PC-3 (cell line): ENCODE data around the gene LNX2. TPM values are rescaled to one million over a fixed set of nuclear protein-coding genes. Genes with fewer than 3 reads are reported as not detected.

Source experiments
- ATAC-seq: fragments of 200-7000 bp; cut with Tn5 transposase; 2 replicates; pipeline ENCODE4 v1.9.1; 2020; ENCODE audit warnings: mild to moderate bottlenecking, moderate library complexity
- BruUV-seq: library from RNA; stranded (reverse); fragments of 400-500 nt; replicated peaks from 2 replicates; lab custom pipeline; 2021; lab: Mats Ljungman, UMichigan
- CTCF ChIA-PET: fragments of 300-600 bp; sonication (Branson Sonifier 250); formaldehyde crosslinking; loops from one replicate; lab custom pipeline; 2022; ENCODE audit warnings: antibody characterized with exemption; lab: Charles Lee
- POLR2A ChIA-PET: fragments of 300-600 bp; sonication (Branson Sonifier 250); formaldehyde crosslinking; loops from one replicate; lab custom pipeline; 2022; ENCODE audit warnings: antibody characterized with exemption; ENCODE audit not compliant: unreplicated experiment; lab: Charles Lee
- DNase-seq: peaks from one replicate; pipeline ENCODE4 v3.0.0-alpha.2; 2015
- H2AFZ ChIP-seq: fragments of 300-600 bp; sonication (generic); 2 replicates; pipeline ENCODE4 v1.6.0; 2016; ENCODE audit warnings: antibody characterized with exemption, low read length
- H3F3A ChIP-seq: fragments of 300-600 bp; sonication (generic); one replicate; pipeline ENCODE4 v1.6.0; 2017; ENCODE audit warnings: antibody characterized with exemption, low read length, control low read depth, mild to moderate bottlenecking; ENCODE audit not compliant: unreplicated experiment
- H3K27ac ChIP-seq: fragments of 300-600 bp; sonication (generic); 2 replicates; pipeline ENCODE4 v1.5.1; 2016; ENCODE audit warnings: mild to moderate bottlenecking, low read length
- H3K27me3 ChIP-seq: fragments of 300-600 bp; sonication (generic); 2 replicates; pipeline ENCODE4 v1.6.1; 2016; ENCODE audit warnings: low read length, mixed read lengths
- H3K36me3 ChIP-seq: fragments of 300-600 bp; sonication (generic); 2 replicates; pipeline ENCODE4 v1.6.1; 2016; ENCODE audit warnings: low read depth, mixed run types, low read length, mixed read lengths
- H3K4me1 ChIP-seq: fragments of 300-600 bp; sonication (generic); 2 replicates; pipeline ENCODE4 v1.5.1; 2016; ENCODE audit warnings: low read length; ENCODE audit not compliant: insufficient read depth
- H3K4me2 ChIP-seq: fragments of 300-600 bp; sonication (generic); 2 replicates; pipeline ENCODE4 v1.6.0; 2016; ENCODE audit warnings: low read length
- H3K4me3 ChIP-seq: fragments of 300-600 bp; sonication (generic); 2 replicates; pipeline ENCODE4 v1.5.1; 2016; ENCODE audit warnings: mild to moderate bottlenecking, low read length, mixed read lengths
- H3K79me2 ChIP-seq: fragments of 300-600 bp; sonication (generic); 2 replicates; pipeline ENCODE4 v1.6.1; 2017; ENCODE audit warnings: low read length, mixed read lengths
- H3K9ac ChIP-seq: fragments of 300-600 bp; sonication (generic); 2 replicates; pipeline ENCODE4 v1.6.0; 2016; ENCODE audit warnings: mild to moderate bottlenecking, low read length
- H3K9me2 ChIP-seq: fragments of 300-600 bp; sonication (generic); replicated peaks from 2 replicates; pipeline ENCODE4 v1.6.1; 2016; ENCODE audit warnings: mixed run types, low read length, mixed read lengths
- H3K9me3 ChIP-seq: fragments of 300-600 bp; sonication (generic); 2 replicates; pipeline ENCODE4 v1.6.1; 2016; ENCODE audit warnings: low read length, mixed read lengths
- H4K20me1 ChIP-seq: fragments of 300-600 bp; sonication (generic); 2 replicates; pipeline ENCODE4 v1.6.1; 2016; ENCODE audit warnings: low read length, mixed read lengths
- EZH2 ChIP-seq: fragments of 300-600 bp; sonication (generic); IDR thresholded peaks from one replicate; pipeline ENCODE4 v1.6.1; 2017; ENCODE audit warnings: antibody characterized with exemption, mild to moderate bottlenecking, low read length; ENCODE audit not compliant: unreplicated experiment
- EZH2phosphoT487 ChIP-seq: fragments of 300-600 bp; sonication (generic); IDR thresholded peaks from 2 replicates; pipeline ENCODE4 v1.6.1; 2018; ENCODE audit warnings: mild to moderate bottlenecking, antibody characterized with exemption, low read length, borderline replicate concordance
- intact Hi-C: fragments of 100-400 bp; cut with micrococcal nuclease; formaldehyde crosslinking; loops from 2 replicates; pipeline ENCODE4 v1.9.0; 2023
- total RNA-seq: library from RNA; depleted of rRNA; stranded (reverse); fragments of >200 nt; gene quantifications from 2 replicates; pipeline ENCODE4 v1.2.3, GENCODE V29; 2014
- TF ChIP-seq, protein P1 (sequence below): fragments of 300-600 bp; sonication (generic); conservative IDR thresholded peaks from 2 replicates; pipeline ENCODE4 v1.5.1; 2017; ENCODE audit warnings: antibody characterized with exemption, low read depth, mild to moderate bottlenecking, low read length

The LNX2 gene
- total RNA-seq, 1 experiment from 2014 or later = 6.0 TPM

DNA sequence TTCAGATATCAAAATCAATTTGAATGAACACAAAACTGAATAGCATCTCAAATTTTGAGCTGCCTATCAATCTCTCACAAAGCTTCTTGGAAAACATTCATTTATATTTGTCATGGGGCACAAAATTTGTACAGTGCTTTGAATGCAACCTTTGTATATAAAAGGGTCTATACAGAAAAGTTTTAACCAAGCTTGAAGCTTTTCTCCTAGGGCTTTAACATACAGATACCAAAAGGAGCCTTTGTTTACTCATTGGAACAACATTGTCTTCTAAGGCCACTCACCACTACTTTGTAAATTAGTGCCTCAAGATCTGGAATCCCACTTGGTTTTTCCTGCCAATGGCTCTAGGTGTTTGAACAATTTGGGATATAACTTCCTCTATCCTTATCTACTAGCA is 21.2 kb downstream of the LNX2 start:
- Histone ChIP-seq H3F3A (no peaks in the 10 kb centered on the region), H3K36me3 (no peaks in the 10 kb centered on the region), H3K79me2 (peaks cover 67% of the 10 kb centered on the region), H3K4me3 (no peak overlapping the region), H3K9me3 (no peaks in the 10 kb centered on the region), H3K9me2 (no peaks in the 10 kb centered on the region), H4K20me1 (no peaks in the 10 kb centered on the region), H3K9ac (no peak overlapping the region), H3K4me2 (no peak overlapping the region), H3K4me1 (peaks cover 23% of the 10 kb centered on the region), H3K27ac (no peak overlapping the region), H3K27me3 (no peaks in the 10 kb centered on the region), H2AFZ (no peak overlapping the region)
- no peak for ATAC-seq
- intact Hi-C loops = no loop called here
- ChIA-PET POLR2A (no interaction called here), CTCF (no interaction called here)
- no TSS peak for BruUV-seq
- TF ChIP-seq EZH2phosphoT487 (no peak), EZH2 (no peak)
- DNase-seq = no peak

DNA sequence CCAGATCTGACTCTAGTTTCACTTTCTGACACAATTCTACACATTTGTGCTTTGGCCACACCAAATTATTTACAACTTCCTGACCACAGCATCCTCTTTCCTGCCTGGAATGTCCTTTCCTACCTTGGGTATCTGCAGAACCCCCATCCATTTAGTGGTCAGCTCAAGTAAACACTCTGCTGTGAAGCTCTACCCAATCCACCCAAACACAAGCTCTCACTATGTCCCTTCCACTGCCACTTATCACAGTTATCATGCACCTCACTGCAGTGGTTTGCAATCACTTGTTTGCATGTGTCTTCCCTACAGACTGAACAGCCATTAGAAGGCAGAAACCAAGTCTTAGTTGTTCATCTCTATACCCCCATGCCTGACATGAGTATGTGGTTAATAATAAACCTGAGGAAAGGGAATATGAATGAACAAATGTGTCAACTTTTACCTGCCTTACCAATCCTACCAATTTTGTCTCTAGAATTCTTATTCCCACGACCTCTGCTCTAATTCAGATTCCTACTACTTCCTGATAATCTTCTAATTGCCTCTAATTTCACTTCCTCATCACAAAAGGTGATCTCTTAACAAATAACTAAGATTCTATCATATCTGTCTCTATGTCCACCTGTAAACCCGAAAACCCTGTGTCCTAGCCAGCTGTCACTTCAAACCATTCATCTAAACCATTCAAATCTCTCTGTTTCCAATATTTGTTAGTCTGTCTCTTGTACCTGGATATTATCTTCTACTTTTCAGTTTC is 25.1 kb downstream of the LNX2 start:
- no peaks in the 10 kb centered on the region for H3K9me2 ChIP-seq
- POLR2A ChIA-PET = no interaction called here

DNA sequence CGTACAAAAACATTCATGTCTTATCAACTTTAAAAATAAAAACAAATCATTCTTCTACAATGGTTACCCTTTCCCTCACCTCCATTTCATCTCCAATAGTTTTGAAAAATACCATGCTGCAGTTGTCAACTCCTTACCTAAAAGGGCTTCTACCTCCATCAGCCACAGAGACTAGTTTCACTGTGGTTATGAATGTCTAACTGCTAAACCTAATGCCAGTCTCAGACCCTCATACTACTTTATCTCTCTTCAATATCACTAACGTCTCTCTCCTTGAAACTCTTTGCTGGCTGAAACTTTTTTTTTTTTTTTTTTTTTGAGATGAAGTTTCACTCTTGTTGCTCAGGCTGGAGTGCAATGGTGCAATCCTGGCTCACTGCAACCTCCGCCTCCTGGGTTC is 27.1 kb downstream of the LNX2 start:
- no peak overlapping the region for H3K4me2 ChIP-seq
- intact Hi-C loops = no loop called here
- no TSS peak for BruUV-seq
- no peak overlapping the region for H3K4me3 ChIP-seq
- peaks cover 40% of the 10 kb centered on the region for H3K79me2 ChIP-seq
- H3K27ac ChIP-seq = no peak overlapping the region
- ChIA-PET CTCF (no interaction called here), POLR2A (no interaction called here)
- H3K9me2 ChIP-seq = no peaks in the 10 kb centered on the region
- no peaks in the 10 kb centered on the region for H3F3A ChIP-seq
- peaks cover 8% of the 10 kb centered on the region; the same call in 1 of the 2 replicates for H3K4me1 ChIP-seq
- no peak for ATAC-seq
- H3K9me3 ChIP-seq = no peaks in the 10 kb centered on the region
- H2AFZ ChIP-seq = no peak overlapping the region
- DNase-seq = no peak
- H3K27me3 ChIP-seq = no peaks in the 10 kb centered on the region
- no peaks in the 10 kb centered on the region for H3K36me3 ChIP-seq
- no peaks in the 10 kb centered on the region for H4K20me1 ChIP-seq
- no peak overlapping the region for H3K9ac ChIP-seq
- TF ChIP-seq EZH2 (no peak), EZH2phosphoT487 (no peak)
- TF ChIP-seq, protein P1, sequence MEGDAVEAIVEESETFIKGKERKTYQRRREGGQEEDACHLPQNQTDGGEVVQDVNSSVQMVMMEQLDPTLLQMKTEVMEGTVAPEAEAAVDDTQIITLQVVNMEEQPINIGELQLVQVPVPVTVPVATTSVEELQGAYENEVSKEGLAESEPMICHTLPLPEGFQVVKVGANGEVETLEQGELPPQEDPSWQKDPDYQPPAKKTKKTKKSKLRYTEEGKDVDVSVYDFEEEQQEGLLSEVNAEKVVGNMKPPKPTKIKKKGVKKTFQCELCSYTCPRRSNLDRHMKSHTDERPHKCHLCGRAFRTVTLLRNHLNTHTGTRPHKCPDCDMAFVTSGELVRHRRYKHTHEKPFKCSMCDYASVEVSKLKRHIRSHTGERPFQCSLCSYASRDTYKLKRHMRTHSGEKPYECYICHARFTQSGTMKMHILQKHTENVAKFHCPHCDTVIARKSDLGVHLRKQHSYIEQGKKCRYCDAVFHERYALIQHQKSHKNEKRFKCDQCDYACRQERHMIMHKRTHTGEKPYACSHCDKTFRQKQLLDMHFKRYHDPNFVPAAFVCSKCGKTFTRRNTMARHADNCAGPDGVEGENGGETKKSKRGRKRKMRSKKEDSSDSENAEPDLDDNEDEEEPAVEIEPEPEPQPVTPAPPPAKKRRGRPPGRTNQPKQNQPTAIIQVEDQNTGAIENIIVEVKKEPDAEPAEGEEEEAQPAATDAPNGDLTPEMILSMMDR = no peak

More for the DNA sequence above, 25.1 kb downstream of the LNX2 start:
- Histone ChIP-seq H3K27ac (no peak overlapping the region), H3K79me2 (peaks cover 54% of the 10 kb centered on the region), H4K20me1 (no peaks in the 10 kb centered on the region), H3K27me3 (no peaks in the 10 kb centered on the region), H3F3A (no peaks in the 10 kb centered on the region), H2AFZ (no peak overlapping the region), H3K9me3 (no peaks in the 10 kb centered on the region), H3K4me3 (no peak overlapping the region), H3K4me2 (no peak overlapping the region; the same call in 1 of the 2 replicates), H3K9ac (no peak overlapping the region), H3K36me3 (no peaks in the 10 kb centered on the region), H3K4me1 (peaks cover 18% of the 10 kb centered on the region)
- CTCF ChIA-PET = no interaction called here
- DNase-seq (no peak), ATAC-seq (no peak)
- no TSS peak for BruUV-seq
- intact Hi-C loops = no loop called here
- TF ChIP-seq, protein P1 = no peak
- TF ChIP-seq EZH2phosphoT487 = no peak
- no peak for TF ChIP-seq EZH2
